GM12892 (cell line): ENCODE measurements around the gene HPD.
"Not testable (repeated sequence)": the region's sequence is repeated elsewhere in the genome, so short reads cannot be mapped to it uniquely, and the experiment has no call there.

Experiments used
- DNase-seq: peaks from one replicate; pipeline ENCODE4 v3.0.0; 2011; ENCODE audit not compliant: insufficient read length
- FAIRE-seq: peaks from 2 replicates; lab custom pipeline; 2011; peaks lifted over from hg19 to GRCh38; lab: Jason Lieb, UNC
- POLR2A ChIP-seq: IDR thresholded peaks from 2 replicates; pipeline ENCODE4 v1.6.1; 2011; ENCODE audit warnings: low read depth, low read length, control low read depth
- POLR2AphosphoS5 ChIP-seq: IDR thresholded peaks from 2 replicates; pipeline ENCODE4 v1.6.1; 2011; ENCODE audit warnings: low read depth, low read length, control low read depth
- TAF1 ChIP-seq: IDR thresholded peaks from 2 replicates; pipeline ENCODE4 v1.6.1; 2011; ENCODE audit warnings: low read depth, mild to moderate bottlenecking, control low read depth, low read length, borderline replicate concordance

HPD gene

DNA sequence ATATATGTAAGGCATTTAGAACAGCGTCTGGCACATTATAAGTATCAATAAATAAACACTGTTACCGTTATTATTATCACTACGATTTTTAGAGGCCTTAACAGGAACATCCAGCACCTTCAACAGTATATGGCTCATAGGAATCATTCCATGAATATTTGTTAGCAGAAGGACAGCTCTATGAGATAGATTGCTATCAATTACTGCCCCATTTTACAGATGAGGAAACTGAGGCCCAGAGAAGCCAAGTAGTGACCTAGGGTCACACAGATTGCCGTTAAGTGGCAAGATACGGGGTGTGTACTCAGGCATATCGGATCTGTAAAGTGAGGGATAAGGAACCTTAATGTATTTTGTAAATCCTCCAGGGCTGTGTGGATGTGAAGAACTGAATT lies 29.4 kb upstream of the HPD start:
- FAIRE-seq, result no peak
- TF ChIP-seq POLR2A, result no peak
- TF ChIP-seq POLR2AphosphoS5, result no peak
- no peak for TF ChIP-seq TAF1
- DNase-seq, result no peak

DNA sequence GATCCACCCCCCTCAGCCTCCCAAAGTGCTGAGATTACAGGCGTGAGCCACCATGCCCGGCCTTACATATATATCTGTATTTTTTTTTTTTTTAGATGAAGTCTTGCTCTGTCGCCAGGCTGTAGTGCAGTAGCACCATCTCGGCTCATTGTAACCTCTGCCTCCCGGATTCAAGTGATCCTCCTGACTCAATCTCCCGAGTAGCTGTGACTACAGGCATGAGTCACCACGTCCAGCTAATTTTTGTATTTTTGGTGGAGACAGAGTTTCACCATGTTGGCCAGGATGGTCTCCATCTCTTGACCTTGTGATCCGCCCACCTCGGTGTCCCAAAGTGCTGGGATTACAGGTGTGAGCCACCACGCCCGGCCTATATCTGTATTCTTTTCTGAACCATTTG lies 26.5 kb upstream of the HPD start:
- not testable (repeated sequence) for DNase-seq, FAIRE-seq

DNA sequence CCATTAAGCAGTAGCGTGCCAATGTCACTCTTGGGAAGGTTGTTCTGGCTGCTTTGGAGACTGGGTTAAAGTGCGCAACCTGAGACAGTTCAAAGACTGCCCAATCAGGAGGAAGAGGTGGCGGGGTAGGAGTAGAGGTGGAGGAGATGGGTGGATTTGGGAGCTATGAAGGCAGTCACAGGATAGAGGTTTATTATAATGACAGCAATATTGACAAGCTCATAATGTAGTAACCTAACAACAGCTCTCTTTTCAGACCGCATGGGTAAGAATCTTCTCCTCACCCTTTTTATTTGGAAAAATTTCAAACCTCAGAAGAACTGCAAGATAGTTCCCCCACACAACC lies 24.6 kb upstream of the HPD start:
- DNase-seq (no peak), FAIRE-seq (no peak)
- TF ChIP-seq POLR2AphosphoS5, result no peak
- TF ChIP-seq POLR2A, result no peak
- no peak for TF ChIP-seq TAF1

DNA sequence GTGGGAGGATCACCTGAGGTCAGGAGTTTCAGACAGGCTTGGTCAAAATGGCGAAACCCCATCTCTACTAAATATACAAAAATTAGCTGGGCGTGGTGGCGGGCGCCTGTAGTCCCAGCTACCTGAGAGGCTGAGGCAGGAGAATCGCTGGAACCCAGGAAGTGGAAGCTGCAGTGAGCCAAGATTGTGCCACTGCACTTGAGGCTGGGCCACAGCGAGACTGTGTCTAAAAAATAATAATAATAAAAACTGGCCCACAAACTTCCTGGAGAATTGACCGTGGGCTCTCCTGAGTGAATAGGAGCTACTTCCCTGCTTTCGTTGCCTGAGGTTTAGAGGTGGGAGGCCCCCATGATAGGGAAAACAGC lies 17.4 kb upstream of the HPD start:
- not testable (repeated sequence) for FAIRE-seq, DNase-seq

DNA sequence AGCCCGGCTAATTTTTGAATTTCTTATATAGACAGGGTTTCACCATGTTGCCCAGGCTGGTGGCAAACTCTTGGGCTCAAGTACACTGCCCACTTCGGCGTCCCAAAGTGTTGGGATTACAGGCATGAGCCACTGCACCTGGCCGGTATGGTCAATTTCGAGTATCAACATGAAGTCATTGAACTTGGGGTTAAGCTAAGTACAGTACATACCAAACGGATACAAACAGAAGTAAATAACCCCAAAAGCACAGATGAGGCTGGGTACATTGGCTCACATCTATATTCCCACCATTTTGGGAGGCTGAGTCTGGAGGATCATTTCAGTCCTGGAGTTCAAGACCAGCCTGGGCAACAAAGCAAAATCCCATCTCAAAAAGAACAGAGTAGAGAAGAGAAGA lies 16.9 kb upstream of the HPD start:
- TF ChIP-seq POLR2A (no peak), POLR2AphosphoS5 (no peak), TAF1 (no peak)

DNA sequence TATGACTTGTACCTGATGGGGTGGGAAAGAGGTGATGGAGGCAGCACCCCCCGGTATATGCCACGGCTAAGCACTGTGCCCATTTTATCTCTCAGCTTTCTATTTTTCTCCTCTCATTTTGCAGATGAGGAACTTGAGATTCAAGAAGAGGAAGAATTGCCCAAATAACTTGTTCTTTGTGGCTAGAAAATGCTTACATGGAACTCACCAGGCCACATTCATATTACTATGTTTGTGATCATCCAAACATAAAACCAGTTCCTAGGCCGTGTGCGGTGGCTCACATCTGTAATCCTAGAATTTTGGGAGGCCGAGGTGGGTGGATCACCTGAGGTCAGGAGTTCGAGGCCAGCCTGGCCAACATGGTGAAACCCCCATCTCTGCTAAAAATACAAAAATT lies 15.4 kb upstream of the HPD start:
- FAIRE-seq (no peak), DNase-seq (no peak)
- no peak for TF ChIP-seq POLR2A
- TF ChIP-seq TAF1, result no peak

More for the DNA sequence above, 16.9 kb upstream of the HPD start:
- FAIRE-seq (no peak), DNase-seq (no peak)

DNA sequence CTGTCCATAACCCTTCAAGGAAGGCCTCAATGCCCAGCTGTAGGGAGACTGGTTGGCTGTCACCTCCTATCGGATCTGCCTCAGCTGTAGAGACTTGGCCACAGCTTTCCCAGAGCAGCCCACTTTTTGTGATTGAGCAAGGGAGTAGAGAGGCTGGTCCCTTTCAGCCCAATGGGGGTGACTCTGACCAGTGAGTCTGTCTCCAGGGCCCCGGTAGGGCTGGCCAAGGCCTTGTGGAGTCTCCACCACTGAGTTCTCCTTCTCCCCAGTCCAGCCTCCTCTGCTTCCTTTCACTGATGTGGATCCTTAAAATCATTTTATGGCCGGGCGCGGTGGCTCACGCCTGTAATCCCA lies 14.5 kb upstream of the HPD start:
- FAIRE-seq (no peak), DNase-seq (no peak)
- no peak for TF ChIP-seq POLR2A
- TF ChIP-seq POLR2AphosphoS5, result no peak
- TF ChIP-seq TAF1, result no peak

DNA sequence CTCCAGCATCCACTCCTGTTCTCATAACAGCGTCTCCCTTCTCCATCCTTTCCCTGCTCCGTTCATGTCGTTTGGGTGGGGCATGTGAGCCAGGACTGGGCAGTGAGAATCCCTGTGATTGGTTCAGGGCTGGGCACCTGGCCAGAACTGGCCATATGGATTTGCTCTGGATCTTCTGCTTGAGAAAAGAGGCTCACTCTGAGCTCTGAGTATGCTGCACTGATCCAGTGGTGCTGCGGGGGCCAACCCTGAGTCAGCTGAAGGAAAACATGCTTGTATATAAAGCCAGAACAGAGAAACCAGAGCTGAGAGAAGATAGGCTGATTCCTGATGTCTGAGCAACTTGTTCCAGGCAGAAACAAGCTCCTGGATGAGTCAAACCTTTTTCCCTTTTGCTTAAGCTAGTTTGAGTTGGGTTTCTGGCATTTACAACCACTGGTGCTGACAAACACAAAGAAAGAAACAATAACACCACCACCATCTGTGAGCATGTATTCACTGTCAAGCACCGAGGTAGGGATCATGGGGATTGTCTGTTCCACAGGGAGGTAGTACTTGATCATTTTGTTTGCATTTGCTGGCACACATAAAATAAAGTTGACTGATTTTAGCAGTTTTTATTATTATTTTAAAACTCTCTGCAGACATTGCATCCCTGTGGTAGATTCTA lies 14.0 kb upstream of the HPD start:
- DNase-seq (no peak), FAIRE-seq (no peak)
- TF ChIP-seq POLR2A (no peak), TAF1 (no peak), POLR2AphosphoS5 (no peak)

DNA sequence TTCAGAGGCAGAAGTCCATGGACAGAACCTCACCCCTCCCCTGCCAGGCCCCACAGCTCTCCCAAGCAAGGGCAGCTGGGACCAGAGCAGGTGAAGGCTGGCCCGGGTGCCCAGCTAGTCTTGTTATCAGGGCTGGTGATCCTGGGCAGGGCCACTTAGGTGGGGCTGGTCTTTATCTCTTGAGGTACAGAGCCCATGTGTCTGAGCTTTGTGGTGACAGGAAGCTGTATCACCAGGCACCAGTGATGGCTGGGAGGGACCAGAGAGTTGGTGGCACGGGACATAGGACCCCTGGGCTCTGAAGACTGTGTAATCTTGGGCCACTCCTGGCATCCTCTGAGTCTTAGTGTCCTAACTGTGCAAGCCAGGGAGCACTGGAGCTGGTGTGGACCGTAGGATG lies 12.8 kb upstream of the HPD start:
- DNase-seq (no peak), FAIRE-seq (no peak)
- TF ChIP-seq POLR2AphosphoS5 (no peak), POLR2A (no peak), TAF1 (no peak)

DNA sequence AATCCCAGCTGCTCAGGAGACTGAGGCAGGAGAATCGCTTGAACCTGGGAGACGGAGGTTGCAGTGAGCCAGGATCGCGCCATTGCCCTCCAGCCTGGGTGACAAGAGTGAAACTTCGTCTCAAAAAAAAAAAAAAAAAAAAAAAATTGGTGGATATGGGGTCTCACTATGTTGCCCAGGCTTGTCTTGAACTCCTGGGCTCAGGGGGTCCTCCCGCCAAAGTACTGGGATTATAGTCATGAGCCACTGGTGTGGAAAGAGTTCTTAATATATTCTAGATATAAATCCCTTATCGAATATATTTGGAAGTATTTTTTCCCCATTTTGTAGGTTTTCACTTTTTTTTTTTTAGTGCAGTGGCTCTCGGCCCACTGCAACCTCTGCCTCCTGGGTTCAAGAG lies 10.6 kb upstream of the HPD start:
- not testable (repeated sequence) for DNase-seq, FAIRE-seq

DNA sequence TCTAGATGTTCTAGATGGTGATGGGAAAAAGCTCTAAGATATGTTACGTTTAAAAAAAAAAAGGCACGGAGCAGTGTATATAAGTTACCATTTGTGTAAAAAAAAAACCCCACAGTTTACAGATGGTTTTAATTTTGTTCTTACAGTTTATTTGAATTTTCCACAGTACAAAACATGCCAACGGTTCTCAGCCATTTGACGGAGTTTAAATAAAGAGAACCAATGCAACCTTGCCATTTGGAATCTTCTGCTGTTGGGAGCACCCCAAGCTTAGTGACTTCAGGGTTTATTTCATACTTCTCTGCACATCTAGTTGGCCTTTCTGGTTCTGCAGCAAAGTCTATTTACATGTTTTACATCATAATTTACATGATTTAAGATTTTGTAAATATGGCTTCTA lies 7.7 kb upstream of the HPD start:
- TF ChIP-seq POLR2AphosphoS5, result no peak
- no peak for TF ChIP-seq POLR2A
- TF ChIP-seq TAF1, result no peak
- FAIRE-seq (no peak), DNase-seq (no peak)

DNA sequence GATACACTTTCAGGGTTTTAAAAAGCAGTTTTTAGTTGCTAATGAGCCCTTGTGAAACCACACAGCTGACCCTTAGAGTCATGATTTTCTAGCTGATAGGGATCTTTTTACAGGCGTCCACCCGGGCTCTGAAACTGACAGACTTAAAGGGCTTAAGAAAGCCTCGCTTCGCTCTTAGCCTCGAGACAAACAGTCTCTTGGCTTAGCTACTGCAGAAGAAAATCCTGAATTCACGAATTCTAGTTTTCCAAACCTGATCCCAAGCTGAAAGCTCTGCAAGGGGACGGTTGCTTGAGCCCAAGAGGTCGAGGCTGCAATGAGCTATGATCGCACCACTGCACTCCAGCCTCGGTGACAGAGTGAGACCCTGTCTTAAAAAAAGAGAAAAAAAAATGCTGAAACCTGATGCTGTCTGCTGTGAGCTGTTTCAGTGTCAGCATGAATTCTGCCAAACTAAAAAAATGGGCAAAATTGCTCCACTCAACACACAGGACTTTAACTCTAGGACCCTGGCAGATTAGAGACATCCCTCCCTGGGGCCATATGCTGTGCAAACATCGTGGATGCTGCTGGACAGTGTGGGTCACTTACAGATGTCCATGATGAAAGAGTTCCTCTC lies 3.1 kb upstream of the HPD start:
- no peak for TF ChIP-seq TAF1
- no peak for TF ChIP-seq POLR2A
- TF ChIP-seq POLR2AphosphoS5, result no peak
- FAIRE-seq, result no peak
- no peak for DNase-seq

DNA sequence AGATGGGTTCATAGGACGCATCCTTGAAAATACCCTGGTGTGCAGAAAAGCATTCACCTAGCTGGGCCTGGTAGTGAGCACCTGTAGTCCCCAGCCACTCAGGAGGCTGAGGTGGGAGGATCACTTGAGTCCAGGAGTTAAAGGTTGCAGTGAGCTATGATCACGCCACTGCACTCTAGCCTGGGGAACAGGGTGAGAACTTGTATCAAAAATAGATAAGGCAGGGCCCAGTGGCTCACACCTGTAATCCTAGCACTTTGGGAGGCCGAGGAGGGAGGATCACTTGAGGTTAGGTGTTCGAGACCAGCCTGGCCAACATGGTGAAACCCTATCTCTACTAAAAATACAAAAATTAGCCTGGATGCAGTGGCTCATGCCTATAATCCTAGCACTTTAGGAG lies 2.0 kb upstream of the HPD start:
- not testable (repeated sequence) for DNase-seq, FAIRE-seq

DNA sequence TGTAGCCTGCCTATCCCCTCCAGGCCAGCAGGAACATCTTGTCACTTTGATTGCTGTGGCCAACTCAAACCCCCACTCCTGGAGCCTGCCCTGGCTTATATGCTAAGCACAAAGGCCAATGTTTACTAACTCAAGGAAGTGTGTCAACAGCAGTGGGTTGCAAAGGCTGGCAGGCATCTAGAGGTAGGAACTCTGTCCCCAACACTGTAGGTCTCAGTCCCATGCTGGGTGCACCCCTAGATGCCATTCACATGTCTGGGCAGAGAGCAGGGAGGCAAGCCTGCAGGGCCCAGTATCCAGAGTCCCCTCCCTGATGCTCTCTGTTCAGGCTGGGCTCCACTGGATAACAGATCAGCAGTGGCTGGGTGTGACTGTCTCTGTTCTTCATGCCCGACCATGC lies 1.6 kb upstream of the HPD start:
- FAIRE-seq (no peak), DNase-seq (no peak)
- no peak for TF ChIP-seq TAF1
